A673 (cell line): ENCODE results near the gene HLA-C. TPM values are rescaled to one million over a fixed set of nuclear protein-coding genes. Genes with fewer than 3 reads are reported as not detected.
"Not testable (repeated sequence)": the region's sequence is repeated elsewhere in the genome, so short reads cannot be mapped to it uniquely, and the experiment has no call there.

Experiments
- BruUV-seq: library from RNA; stranded (reverse); fragments of 400-500 nt; replicated peaks from 2 replicates; lab custom pipeline; 2021; lab: Mats Ljungman, UMichigan
- CTCF ChIA-PET: fragments of 300-600 bp; sonication (Branson Sonifier 250); formaldehyde crosslinking; loops from one replicate; lab custom pipeline; 2022; ENCODE audit warnings: antibody characterized with exemption; lab: Charles Lee
- POLR2A ChIA-PET: fragments of 300-600 bp; sonication (Branson Sonifier 250); formaldehyde crosslinking; loops from one replicate; lab custom pipeline; 2022; ENCODE audit warnings: antibody characterized with exemption; ENCODE audit not compliant: low non-redundant PET; lab: Charles Lee
- DNase-seq: peaks from one replicate; pipeline ENCODE4 v3.0.0-alpha.2; 2015; ENCODE audit warnings: low spot score
- H3K27ac ChIP-seq: fragments of 200-600 bp; sonication (generic); 2 replicates; pipeline ENCODE4 v1.5.1; 2016; ENCODE audit warnings: mixed run types, low read depth, mild to moderate bottlenecking, mixed read lengths, antibody characterized with exemption, low read length; ENCODE audit not compliant: poor library complexity, severe bottlenecking
- H3K27me3 ChIP-seq: fragments of 200-600 bp; sonication (generic); replicated peaks from 2 replicates; pipeline ENCODE4 v1.6.1; 2017; ENCODE audit warnings: mixed run types, low read depth, mild to moderate bottlenecking, mixed read lengths, antibody characterized with exemption, low read length; ENCODE audit not compliant: insufficient read depth, poor library complexity
- H3K36me3 ChIP-seq: fragments of 200-600 bp; sonication (generic); 2 replicates; pipeline ENCODE4 v1.6.1; 2016; ENCODE audit warnings: mixed run types, mild to moderate bottlenecking, mixed read lengths, antibody characterized with exemption, low read length; ENCODE audit not compliant: insufficient read depth, poor library complexity, severe bottlenecking
- H3K4me1 ChIP-seq: fragments of 200-600 bp; sonication (generic); 2 replicates; pipeline ENCODE4 v1.6.1; 2017; ENCODE audit warnings: mixed run types, mild to moderate bottlenecking, mixed read lengths, antibody characterized with exemption, low read length; ENCODE audit not compliant: insufficient read depth, poor library complexity, severe bottlenecking
- H3K4me3 ChIP-seq: fragments of 200-600 bp; sonication (generic); 2 replicates; pipeline ENCODE4 v1.5.1; 2016; ENCODE audit warnings: low read depth, mixed run types, mild to moderate bottlenecking, mixed read lengths, low read length; ENCODE audit not compliant: poor library complexity, severe bottlenecking
- H3K9me3 ChIP-seq: fragments of 200-600 bp; sonication (generic); 2 replicates; pipeline ENCODE4 v1.6.1; 2016; ENCODE audit warnings: mixed run types, low read depth, mild to moderate bottlenecking, mixed read lengths, antibody characterized with exemption, low read length; ENCODE audit not compliant: poor library complexity, severe bottlenecking
- EZH2 ChIP-seq: fragments of 200-600 bp; sonication (generic); IDR thresholded peaks from 2 replicates; pipeline ENCODE4 v1.6.1; 2017; ENCODE audit warnings: borderline replicate concordance, low read depth, mild to moderate bottlenecking, mixed read lengths, antibody characterized with exemption, low read length; ENCODE audit not compliant: poor library complexity, severe bottlenecking
- intact Hi-C: fragments of 100-400 bp; cut with micrococcal nuclease; formaldehyde crosslinking; loops from one replicate; pipeline ENCODE4 v1.10.0; 2022; ENCODE audit not compliant: unreplicated experiment
- total RNA-seq: library from RNA; stranded (reverse); gene quantifications from 2 replicates; pipeline ENCODE4 v1.2.3, GENCODE V29; 2021
- TF ChIP-seq, protein P1 (sequence below): fragments of 300-800, 200-600 bp; sonication (generic); conservative IDR thresholded peaks from 2 replicates; pipeline ENCODE4 v1.5.1; 2017; ENCODE audit warnings: low read depth, mild to moderate bottlenecking, antibody characterized with exemption, low read length, moderate library complexity, mixed read lengths

HLA-C gene
- total RNA-seq, 1 experiment from 2014 or later = 121 TPM

DNA sequence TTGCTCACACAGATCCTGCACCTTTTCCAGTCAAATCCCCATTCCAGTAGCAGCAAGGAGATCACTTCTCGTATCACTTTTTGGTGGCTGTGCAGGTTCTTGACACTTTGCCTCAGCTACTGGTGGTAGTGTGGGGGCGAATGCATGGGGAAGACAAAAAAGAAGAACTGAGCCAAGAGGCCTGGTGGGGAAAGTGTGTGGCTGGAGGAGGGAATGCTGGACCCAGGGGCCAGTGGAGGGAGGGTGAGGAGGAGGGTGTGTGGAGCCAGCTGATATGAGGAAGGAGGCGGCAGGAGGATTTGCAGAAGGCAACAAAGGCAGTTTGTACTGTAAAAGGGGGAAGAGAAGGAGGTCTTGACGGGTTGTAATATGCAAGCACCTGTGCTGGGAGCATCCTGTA lies 15.7 kb upstream of the HLA-C start:
- Histone ChIP-seq H3K9me3 (no peaks in the 10 kb centered on the region), H3K27me3 (peaks cover 23% of the 10 kb centered on the region), H3K4me3 (no peak overlapping the region), H3K4me1 (no peaks in the 10 kb centered on the region), H3K36me3 (no peaks in the 10 kb centered on the region), H3K27ac (no peak overlapping the region)
- DNase-seq = no peak
- CTCF ChIA-PET = no interaction called here
- BruUV-seq = no TSS peak
- TF ChIP-seq, protein P1, sequence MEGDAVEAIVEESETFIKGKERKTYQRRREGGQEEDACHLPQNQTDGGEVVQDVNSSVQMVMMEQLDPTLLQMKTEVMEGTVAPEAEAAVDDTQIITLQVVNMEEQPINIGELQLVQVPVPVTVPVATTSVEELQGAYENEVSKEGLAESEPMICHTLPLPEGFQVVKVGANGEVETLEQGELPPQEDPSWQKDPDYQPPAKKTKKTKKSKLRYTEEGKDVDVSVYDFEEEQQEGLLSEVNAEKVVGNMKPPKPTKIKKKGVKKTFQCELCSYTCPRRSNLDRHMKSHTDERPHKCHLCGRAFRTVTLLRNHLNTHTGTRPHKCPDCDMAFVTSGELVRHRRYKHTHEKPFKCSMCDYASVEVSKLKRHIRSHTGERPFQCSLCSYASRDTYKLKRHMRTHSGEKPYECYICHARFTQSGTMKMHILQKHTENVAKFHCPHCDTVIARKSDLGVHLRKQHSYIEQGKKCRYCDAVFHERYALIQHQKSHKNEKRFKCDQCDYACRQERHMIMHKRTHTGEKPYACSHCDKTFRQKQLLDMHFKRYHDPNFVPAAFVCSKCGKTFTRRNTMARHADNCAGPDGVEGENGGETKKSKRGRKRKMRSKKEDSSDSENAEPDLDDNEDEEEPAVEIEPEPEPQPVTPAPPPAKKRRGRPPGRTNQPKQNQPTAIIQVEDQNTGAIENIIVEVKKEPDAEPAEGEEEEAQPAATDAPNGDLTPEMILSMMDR = no peak
- TF ChIP-seq EZH2 = no peak
- POLR2A ChIA-PET = no interaction called here
- intact Hi-C loops = no loop called here

DNA sequence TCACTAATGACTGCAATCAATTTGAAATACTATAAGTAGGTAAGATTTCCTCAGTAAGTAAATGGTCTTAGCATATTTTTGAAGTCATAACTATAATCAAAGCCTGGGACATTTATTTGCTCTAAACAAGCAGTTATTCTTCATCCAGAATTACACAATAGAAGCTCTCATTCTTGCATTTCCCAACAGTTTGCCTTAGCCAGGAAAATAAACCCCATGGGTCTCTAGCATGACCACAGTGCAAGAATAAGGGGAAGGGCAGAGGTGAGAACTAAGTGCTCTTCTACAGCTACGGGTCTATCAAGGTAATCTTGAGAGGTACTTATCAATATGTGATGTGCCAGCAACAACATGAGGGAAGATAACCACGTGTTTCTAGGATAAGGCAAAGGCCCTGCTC lies 14.1 kb upstream of the HLA-C start:
- Histone ChIP-seq H3K27me3 (peaks cover 13% of the 10 kb centered on the region), H3K4me1 (no peaks in the 10 kb centered on the region), H3K9me3 (no peaks in the 10 kb centered on the region), H3K27ac (no peak overlapping the region), H3K4me3 (no peak overlapping the region), H3K36me3 (no peaks in the 10 kb centered on the region)
- no peak for DNase-seq
- intact Hi-C loops = no loop called here
- ChIA-PET POLR2A (no interaction called here), CTCF (no interaction called here)
- BruUV-seq = no TSS peak
- TF ChIP-seq, protein P1 = no peak

DNA sequence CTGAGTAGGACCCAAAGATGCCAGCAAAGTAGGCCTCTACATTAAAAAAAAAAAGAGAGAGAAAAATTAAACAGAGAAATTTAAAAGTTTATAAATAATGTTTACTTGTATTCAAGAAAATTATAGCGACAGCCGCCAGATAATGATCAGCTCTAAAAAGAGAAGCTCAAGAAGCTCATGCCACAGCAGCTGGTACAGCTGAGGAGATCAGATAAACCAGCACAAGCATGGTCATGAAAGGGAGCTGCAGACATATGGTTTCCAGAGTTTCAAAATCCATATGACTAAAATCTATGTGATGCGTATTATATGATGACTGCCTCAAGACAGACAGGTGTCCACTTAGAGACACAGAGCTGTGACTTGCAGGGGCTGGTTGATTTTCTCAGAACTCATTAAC lies 13.6 kb upstream of the HLA-C start:
- no peaks in the 10 kb centered on the region for H3K4me1 ChIP-seq
- H3K36me3 ChIP-seq = no peaks in the 10 kb centered on the region
- H3K27ac ChIP-seq = no peak overlapping the region
- no peak overlapping the region for H3K4me3 ChIP-seq
- H3K27me3 ChIP-seq = peaks cover 13% of the 10 kb centered on the region
- intact Hi-C loops = no loop called here
- TF ChIP-seq EZH2 = no peak
- TF ChIP-seq, protein P1 = no peak
- DNase-seq = no peak
- CTCF ChIA-PET = no interaction called here
- BruUV-seq = no TSS peak
- POLR2A ChIA-PET = no interaction called here
- H3K9me3 ChIP-seq = no peaks in the 10 kb centered on the region

DNA sequence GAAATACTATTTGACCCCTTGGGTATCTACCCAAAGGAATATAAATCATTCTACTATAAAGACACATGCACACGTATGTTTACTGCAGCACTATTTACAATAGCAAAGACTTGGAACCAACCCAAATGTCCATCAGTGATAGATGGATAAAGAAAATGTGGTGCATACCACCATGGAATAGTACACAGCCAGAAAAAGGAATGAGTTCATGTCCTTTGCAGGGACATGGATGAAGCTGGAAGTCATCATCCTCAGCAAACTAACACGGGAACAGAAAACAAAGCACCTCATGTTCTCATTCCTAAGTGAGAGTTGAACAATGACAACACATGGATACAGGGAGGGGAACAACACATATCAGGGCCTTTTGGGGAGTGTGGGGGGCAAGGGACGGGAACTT lies 7.8 kb upstream of the HLA-C start:
- POLR2A ChIA-PET, CTCF ChIA-PET, intact Hi-C loops, DNase-seq, H3K27ac ChIP-seq, H3K36me3 ChIP-seq, H3K4me3 ChIP-seq, H3K4me1 ChIP-seq, H3K9me3 ChIP-seq, BruUV-seq: not testable (repeated sequence)
- peaks cover 44% of the 10 kb centered on the region for H3K27me3 ChIP-seq
